DOHH2 (cell line): ENCODE results near the gene AIG1.

ENCODE experiments used
- H3F3A ChIP-seq: fragments of 200-600 bp; sonication (generic), shearing (Covaris generic); 2 replicates; pipeline ENCODE4 v1.6.0; 2016; ENCODE audit warnings: antibody characterized with exemption, mild to moderate bottlenecking; ENCODE audit not compliant: control insufficient read depth, insufficient read depth
- H3K27ac ChIP-seq: fragments of 200-600 bp; sonication (generic); 2 replicates; pipeline ENCODE4 v1.5.1; 2014; ENCODE audit warnings: low read depth, mild to moderate bottlenecking, low read length, moderate library complexity
- H3K27me3 ChIP-seq: fragments of 200-600 bp; sonication (generic); 2 replicates; pipeline ENCODE4 v1.6.1; 2014; ENCODE audit warnings: mild to moderate bottlenecking, low read length, mixed read lengths; ENCODE audit not compliant: control insufficient read depth
- H3K36me3 ChIP-seq: fragments of 200-600 bp; sonication (generic); 2 replicates; pipeline ENCODE4 v1.6.1; 2014; ENCODE audit warnings: mild to moderate bottlenecking, low read length, moderate library complexity, mixed read lengths; ENCODE audit not compliant: control insufficient read depth
- H3K4me1 ChIP-seq: fragments of 200-600 bp; sonication (generic); 2 replicates; pipeline ENCODE4 v1.6.1; 2014; ENCODE audit warnings: mild to moderate bottlenecking, low read length, mixed read lengths; ENCODE audit not compliant: control insufficient read depth
- H3K4me2 ChIP-seq: fragments of 200-600 bp; sonication (generic); 2 replicates; pipeline ENCODE4 v1.6.0; 2014; ENCODE audit warnings: mild to moderate bottlenecking, low read length, moderate library complexity
- H3K4me3 ChIP-seq: fragments of 200-600 bp; sonication (generic); 2 replicates; pipeline ENCODE4 v1.5.1; 2014; ENCODE audit warnings: mild to moderate bottlenecking, low read length, mixed read lengths
- H3K79me2 ChIP-seq: fragments of 200-600 bp; sonication (generic); 2 replicates; pipeline ENCODE4 v1.6.1; 2014; ENCODE audit warnings: mild to moderate bottlenecking, low read length, mixed read lengths; ENCODE audit not compliant: control insufficient read depth
- H3K9me2 ChIP-seq: fragments of 200-600 bp; sonication (generic); replicated peaks from 2 replicates; pipeline ENCODE4 v1.6.1; 2014; ENCODE audit warnings: mild to moderate bottlenecking, low read length, mixed read lengths; ENCODE audit not compliant: control insufficient read depth
- H3K9me3 ChIP-seq: fragments of 200-600 bp; sonication (generic); 2 replicates; pipeline ENCODE4 v1.6.1; 2014; ENCODE audit warnings: antibody characterized with exemption, low read length, mixed read lengths; ENCODE audit not compliant: control insufficient read depth, insufficient read depth
- H4K20me1 ChIP-seq: fragments of 200-600 bp; sonication (generic); 2 replicates; pipeline ENCODE4 v1.6.0; 2014; ENCODE audit warnings: low read depth, mild to moderate bottlenecking, antibody characterized with exemption, low read length, moderate library complexity; ENCODE audit not compliant: control insufficient read depth, insufficient read depth
- EZH2phosphoT487 ChIP-seq: fragments of 200-600 bp; sonication (generic); IDR thresholded peaks from 2 replicates; pipeline ENCODE4 v1.6.1; 2017; ENCODE audit warnings: borderline replicate concordance, mild to moderate bottlenecking, antibody characterized with exemption, low read length, moderate library complexity, mixed read lengths
- TF ChIP-seq, protein P1 (sequence below): fragments of 200-600 bp; sonication (generic); IDR thresholded peaks from one replicate; pipeline ENCODE4 v1.5.1; 2014; ENCODE audit warnings: antibody characterized with exemption, mild to moderate bottlenecking, low read depth, low read length; ENCODE audit not compliant: poor library complexity, severe bottlenecking

The AIG1 gene

GRCh38 chr6:143068001-143068400 lies 7.3 kb downstream of the AIG1 start:
- Histone ChIP-seq H3K9me3 (no peaks in the 10 kb centered on the region), H3K4me1 (no peaks in the 10 kb centered on the region), H3K27me3 (no peaks in the 10 kb centered on the region), H3K79me2 (no peaks in the 10 kb centered on the region), H3K27ac (no peak overlapping the region), H3K9me2 (no peaks in the 10 kb centered on the region), H4K20me1 (no peaks in the 10 kb centered on the region), H3F3A (no peaks in the 10 kb centered on the region), H3K36me3 (no peaks in the 10 kb centered on the region), H3K4me3 (no peak overlapping the region), H3K4me2 (no peak overlapping the region)
- no peak for TF ChIP-seq EZH2phosphoT487
- TF ChIP-seq, protein P1, sequence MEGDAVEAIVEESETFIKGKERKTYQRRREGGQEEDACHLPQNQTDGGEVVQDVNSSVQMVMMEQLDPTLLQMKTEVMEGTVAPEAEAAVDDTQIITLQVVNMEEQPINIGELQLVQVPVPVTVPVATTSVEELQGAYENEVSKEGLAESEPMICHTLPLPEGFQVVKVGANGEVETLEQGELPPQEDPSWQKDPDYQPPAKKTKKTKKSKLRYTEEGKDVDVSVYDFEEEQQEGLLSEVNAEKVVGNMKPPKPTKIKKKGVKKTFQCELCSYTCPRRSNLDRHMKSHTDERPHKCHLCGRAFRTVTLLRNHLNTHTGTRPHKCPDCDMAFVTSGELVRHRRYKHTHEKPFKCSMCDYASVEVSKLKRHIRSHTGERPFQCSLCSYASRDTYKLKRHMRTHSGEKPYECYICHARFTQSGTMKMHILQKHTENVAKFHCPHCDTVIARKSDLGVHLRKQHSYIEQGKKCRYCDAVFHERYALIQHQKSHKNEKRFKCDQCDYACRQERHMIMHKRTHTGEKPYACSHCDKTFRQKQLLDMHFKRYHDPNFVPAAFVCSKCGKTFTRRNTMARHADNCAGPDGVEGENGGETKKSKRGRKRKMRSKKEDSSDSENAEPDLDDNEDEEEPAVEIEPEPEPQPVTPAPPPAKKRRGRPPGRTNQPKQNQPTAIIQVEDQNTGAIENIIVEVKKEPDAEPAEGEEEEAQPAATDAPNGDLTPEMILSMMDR = no peak

DNA sequence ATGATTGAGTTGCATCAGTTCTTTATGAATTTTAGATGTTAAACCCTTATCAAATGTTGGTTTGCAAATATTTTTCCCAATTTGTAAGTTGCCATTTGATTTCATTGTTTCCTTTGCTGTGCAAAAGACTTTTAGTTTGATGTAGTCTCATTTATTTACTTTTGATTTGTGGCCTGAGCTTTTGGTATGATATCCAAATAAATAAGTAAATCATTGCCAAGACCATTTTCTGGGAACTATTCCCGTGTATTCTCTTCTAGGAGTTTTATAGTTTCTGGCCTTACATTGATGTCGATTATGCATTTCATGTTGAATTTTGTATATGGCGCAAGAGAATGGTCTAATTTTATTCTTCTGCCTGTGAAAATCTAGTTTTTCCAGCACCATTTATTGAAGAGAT lies 13.4 kb downstream of the AIG1 start:
- no peaks in the 10 kb centered on the region for H3K9me3 ChIP-seq
- no peaks in the 10 kb centered on the region for H3F3A ChIP-seq
- no peaks in the 10 kb centered on the region for H4K20me1 ChIP-seq
- H3K27me3 ChIP-seq = no peaks in the 10 kb centered on the region
- no peak for TF ChIP-seq EZH2phosphoT487
- TF ChIP-seq, protein P1 = no peak
- H3K9me2 ChIP-seq = no peaks in the 10 kb centered on the region
- H3K4me3 ChIP-seq = no peak overlapping the region
- no peaks in the 10 kb centered on the region for H3K4me1 ChIP-seq
- H3K79me2 ChIP-seq = no peaks in the 10 kb centered on the region
- H3K36me3 ChIP-seq = no peaks in the 10 kb centered on the region
- H3K27ac ChIP-seq = no peak overlapping the region
- no peak overlapping the region for H3K4me2 ChIP-seq

DNA sequence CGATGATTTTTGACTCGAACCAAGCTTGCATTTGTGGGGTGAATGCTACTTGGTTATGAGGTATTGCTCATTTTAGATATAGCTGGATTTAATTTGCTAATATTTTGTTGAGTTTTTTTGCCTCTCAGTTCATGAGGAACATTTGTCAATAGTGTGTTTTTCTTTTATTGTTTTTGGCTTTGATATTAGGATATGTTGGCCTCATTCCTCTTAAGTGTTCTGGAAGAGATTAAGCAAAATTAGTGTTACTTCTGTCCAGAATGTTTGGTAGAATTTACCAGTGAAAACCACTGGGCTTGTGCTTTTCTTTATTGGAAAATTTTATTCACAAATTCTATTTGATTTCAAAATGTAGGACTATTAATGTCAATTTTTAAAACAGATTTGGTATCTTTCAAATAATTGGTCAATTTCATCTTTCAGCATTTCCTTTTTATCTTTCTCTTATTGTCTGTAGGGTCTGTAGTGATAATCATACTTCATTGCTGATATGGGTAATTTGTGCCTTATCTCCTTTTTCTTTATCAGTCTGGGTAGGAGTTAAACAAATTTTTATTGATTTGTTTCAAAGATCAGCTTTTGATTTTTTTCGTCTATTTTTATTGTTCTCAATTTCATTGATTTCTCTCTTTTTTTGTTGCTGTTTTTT lies 14.1 kb downstream of the AIG1 start:
- no peak overlapping the region for H3K4me2 ChIP-seq
- H3K79me2 ChIP-seq = no peaks in the 10 kb centered on the region
- no peaks in the 10 kb centered on the region for H3K27me3 ChIP-seq
- no peaks in the 10 kb centered on the region for H4K20me1 ChIP-seq
- no peak overlapping the region for H3K27ac ChIP-seq
- no peaks in the 10 kb centered on the region for H3K4me1 ChIP-seq
- TF ChIP-seq EZH2phosphoT487 = no peak
- TF ChIP-seq, protein P1 = no peak
- no peaks in the 10 kb centered on the region for H3K9me3 ChIP-seq
- no peaks in the 10 kb centered on the region for H3F3A ChIP-seq
- no peak overlapping the region for H3K4me3 ChIP-seq
- H3K36me3 ChIP-seq = no peaks in the 10 kb centered on the region
- H3K9me2 ChIP-seq = no peaks in the 10 kb centered on the region
